HepG2 (cell line): ENCODE data around the gene DPH7. TPM values are rescaled to one million over a fixed set of nuclear protein-coding genes. Genes with fewer than 3 reads are reported as not detected.
"Not testable (repeated sequence)": the region's sequence is repeated elsewhere in the genome, so short reads cannot be mapped to it uniquely, and the experiment has no call there.

ENCODE experiments used
- ATAC-seq: fragments of 200-7000 bp; cut with Tn5 transposase; 3 replicates; pipeline ENCODE4 v1.9.1; 2020; ENCODE audit warnings: mild to moderate bottlenecking, moderate library complexity
- BruUV-seq: library from RNA; stranded (reverse); fragments of 400-500 nt; replicated peaks from 2 replicates; lab custom pipeline; 2021; lab: Mats Ljungman, UMichigan
- CTCF ChIA-PET: fragments of 300-600 bp; formaldehyde crosslinking; extraction: SDS; loops from one replicate; lab custom pipeline; 2021; ENCODE audit warnings: low total read pairs, inconsistent platforms, low intra/inter-chr PET ratio; lab: Yijun Ruan, JAX
- POLR2A ChIA-PET: fragments of 350-600 bp; sonication (Branson Sonifier 250); formaldehyde crosslinking; loops from one replicate; lab custom pipeline; 2020; ENCODE audit warnings: antibody characterized with exemption, inconsistent platforms; lab: Yijun Ruan, JAX
- DNase-seq: peaks from one replicate; pipeline ENCODE4 v3.0.0-alpha.2; 2015; ENCODE audit warnings: low spot score
- FAIRE-seq: peaks from 3 replicates; lab custom pipeline; 2011; peaks lifted over from hg19 to GRCh38; lab: Jason Lieb, UNC
- H2AFZ ChIP-seq: one replicate; pipeline ENCODE4 v1.6.1; 2011; ENCODE audit warnings: low read length, inconsistent platforms
- H3K27ac ChIP-seq: fragments of 300-600 bp; 3 replicates; pipeline ENCODE4 v1.8.0; 2011; ENCODE audit warnings: mixed run types, mild to moderate bottlenecking, mixed read lengths, low read length, inconsistent platforms; ENCODE audit not compliant: insufficient read depth; ENCODE audit errors: extremely low read length
- H3K27me3 ChIP-seq, 2 experiments: fragments of 200-600 bp in 1 of 2; 2 replicates in 1 of 2; 3 replicates in 1 of 2; pipeline versions ENCODE4 v1.6.0 to v1.8.0; 2011; ENCODE audit warnings: low read length in 2 of 2, mild to moderate bottlenecking in 2 of 2, moderate library complexity in 2 of 2, inconsistent platforms in 1 of 2; ENCODE audit not compliant: insufficient read depth in 2 of 2, control insufficient read depth in 1 of 2
- H3K36me3 ChIP-seq, 2 experiments: fragments of 200-600 bp in 1 of 2; replicated peaks in 1 of 2; 2 replicates in 1 of 2; 3 replicates in 1 of 2; pipeline versions ENCODE4 v1.5.1 to v1.8.0; 2011; ENCODE audit warnings: low read length in 2 of 2, inconsistent platforms in 1 of 2; ENCODE audit not compliant: insufficient read depth in 2 of 2, control insufficient read depth in 1 of 2
- H3K4me1 ChIP-seq: 2 replicates; pipeline ENCODE4 v1.5.1; 2012; ENCODE audit warnings: low read length, inconsistent platforms; ENCODE audit not compliant: insufficient read depth
- H3K4me2 ChIP-seq: 2 replicates; pipeline ENCODE4 v1.6.0; 2011; ENCODE audit warnings: low read depth, low read length, inconsistent platforms
- H3K4me3 ChIP-seq, 3 experiments: fragments of 200-600 bp in 1 of 3; sonication (generic), shearing (Covaris generic) in 1 of 3; replicated peaks in 1 of 3; 2 replicates each; pipeline ENCODE4 v1.5.1; 2011 to 2016; ENCODE audit warnings: low read length in 3 of 3, inconsistent platforms in 2 of 3, low read depth in 2 of 3, mild to moderate bottlenecking in 2 of 3, control low read depth in 1 of 3, mixed read lengths in 1 of 3; ENCODE audit not compliant: insufficient read depth in 1 of 3
- H3K79me2 ChIP-seq: one replicate; pipeline ENCODE4 v1.6.1; 2011; ENCODE audit warnings: low read length, inconsistent platforms; ENCODE audit not compliant: insufficient read depth
- H3K9ac ChIP-seq: 2 replicates; pipeline ENCODE4 v1.6.0; 2011; ENCODE audit warnings: mild to moderate bottlenecking, low read depth, low read length, inconsistent platforms; ENCODE audit not compliant: insufficient read depth
- H3K9me3 ChIP-seq: 2 replicates; pipeline ENCODE4 v1.5.1; 2012; ENCODE audit warnings: mild to moderate bottlenecking, low read length
- H4K20me1 ChIP-seq: 2 replicates; pipeline ENCODE4 v1.6.0; 2011; ENCODE audit warnings: inconsistent platforms, mild to moderate bottlenecking, low read length, moderate library complexity; ENCODE audit not compliant: insufficient read depth
- ARNT2 ChIP-seq: sonication (generic); formaldehyde crosslinking; IDR thresholded peaks from 2 replicates; pipeline ENCODE4 v1.8.0; 2022; ENCODE audit warnings: mild to moderate bottlenecking, low read depth, missing genetic modification reagents, moderate library complexity
- BCL3 ChIP-seq: sonication (generic); formaldehyde crosslinking; IDR thresholded peaks from 2 replicates; pipeline ENCODE4 v1.5.1; 2020; ENCODE audit warnings: mild to moderate bottlenecking, missing genetic modification reagents, moderate library complexity
- ELF3 ChIP-seq: IDR thresholded peaks from 2 replicates; pipeline ENCODE4 v1.6.1; 2016; ENCODE audit warnings: missing genetic modification reagents, missing compliant biosample characterization
- NR2F2 ChIP-seq: IDR thresholded peaks from 2 replicates; pipeline ENCODE4 v1.6.1; 2012; ENCODE audit warnings: low read depth, inconsistent platforms, borderline replicate concordance
- NR2F6 ChIP-seq, 2 experiments: IDR thresholded peaks; 2 replicates each; pipeline ENCODE4 v1.6.1; 2016; ENCODE audit warnings: antibody characterized with exemption in 1 of 2, mild to moderate bottlenecking in 1 of 2
- ONECUT2 ChIP-seq: sonication (generic); formaldehyde crosslinking; IDR thresholded peaks from 2 replicates; pipeline ENCODE4 v1.4.0; 2020; ENCODE audit warnings: missing genetic modification reagents
- SALL1 ChIP-seq: sonication (generic); formaldehyde crosslinking; IDR thresholded peaks from 2 replicates; pipeline ENCODE4 v1.8.0; 2022; ENCODE audit warnings: mild to moderate bottlenecking, missing genetic modification reagents
- SMYD3 ChIP-seq: sonication (generic); formaldehyde crosslinking; IDR thresholded peaks from 2 replicates; pipeline ENCODE4 v1.8.1; 2023; ENCODE audit warnings: mild to moderate bottlenecking, missing genetic modification reagents
- TAF15 ChIP-seq: fragments of 200-400 bp; formaldehyde crosslinking; IDR thresholded peaks from one replicate; pipeline ENCODE4 v1.6.1; 2018; ENCODE audit warnings: mild to moderate bottlenecking, low read depth, low read length; ENCODE audit not compliant: poor library complexity, severe bottlenecking
- ZBTB4 ChIP-seq: sonication (generic); formaldehyde crosslinking; IDR thresholded peaks from 2 replicates; pipeline ENCODE4 v1.4.0; 2020; ENCODE audit warnings: missing genetic modification reagents, mild to moderate bottlenecking, borderline replicate concordance
- WGBS: methylation state at CpG from one replicate; pipeline ENCODE4 v1.1.6; 2017; ENCODE audit warnings: low lambda C conversion rate; 5-methylcytosine and 5-hydroxymethylcytosine counted together
- in situ Hi-C: cut with HindIII; loops from 2 replicates; pipeline ENCODE4 v1.10.0; 2017; ENCODE audit warnings: low pct_unique_long_range_greater_than_20kb; ENCODE audit not compliant: extremely low pct_ligation_motif_present
- intact Hi-C: fragments of 100-400 bp; cut with micrococcal nuclease; formaldehyde crosslinking; loops from one replicate; pipeline ENCODE4 v1.10.0; 2022; ENCODE audit not compliant: unreplicated experiment
- polyA plus RNA-seq, 8 experiments: library from polyadenylated mRNA; depleted of rRNA in 3 of 8; stranded (reverse) in 7 of 8; unstranded in 1 of 8; fragments of >200 nt; fragmentation: Illumina TruSeq in 4 of 8; extraction: Trizol in 4 of 8; gene quantifications; 2 replicates each; pipeline versions ENCODE4 v1.2.1 to v1.2.3, GENCODE V29; 2011 to 2016; ENCODE audit warnings: low read depth in 4 of 8, missing spikeins in 1 of 8, mixed read lengths in 1 of 8; ENCODE audit not compliant: insufficient read depth in 1 of 8
- total RNA-seq, 5 experiments: library from RNA; depleted of rRNA; stranded (reverse); fragments of >200 nt; fragmentation: Illumina TruSeq; extraction: Trizol; gene quantifications; 2 replicates each; pipeline ENCODE4 v1.2.3, GENCODE V29; 2016; ENCODE audit warnings: low read depth in 1 of 5
- TF ChIP-seq, protein P1 (sequence below): sonication (generic); formaldehyde crosslinking; IDR thresholded peaks from 2 replicates; pipeline ENCODE4 v1.4.0; 2020; ENCODE audit warnings: missing genetic modification reagents, borderline replicate concordance

DPH7 gene
- total and polyA plus RNA-seq, 2 of the 13 experiments (the other 11 are each of a cell fraction or from before 2014, with no cell fraction given): 27.6 to 31.6 TPM

DNA sequence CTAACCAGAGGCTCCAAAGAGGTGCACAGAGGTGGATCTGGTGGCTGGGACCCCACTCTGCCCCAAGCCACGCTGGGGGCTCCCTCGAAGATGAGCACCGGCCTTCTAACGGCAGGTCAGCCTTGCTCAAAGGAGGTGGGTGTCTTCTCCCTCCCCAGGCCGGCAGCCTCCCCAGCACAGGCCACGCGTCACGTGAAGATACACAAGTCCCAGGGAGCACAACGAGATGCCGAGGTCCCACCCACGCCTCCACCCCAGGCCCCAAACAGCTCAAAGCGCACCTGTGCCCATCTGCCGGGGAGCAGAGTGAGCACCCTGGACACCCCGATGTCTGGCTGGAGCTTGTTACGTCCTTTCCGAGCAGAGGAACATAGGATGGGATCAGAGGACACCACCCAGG is 40.7 kb downstream of the DPH7 start:
- no peak overlapping the region for H3K9ac ChIP-seq
- no TSS peak for BruUV-seq
- no peaks in the 10 kb centered on the region for H3K36me3 ChIP-seq
- no peak overlapping the region for H2AFZ ChIP-seq
- no peak for DNase-seq
- peaks cover 13% of the 10 kb centered on the region for H3K4me1 ChIP-seq
- TF ChIP-seq NR2F6 (IDR thresholded peaks at IDR 0.05): no peak
- no peak for TF ChIP-seq NR2F6 (CRISPR knock-in tag; IDR thresholded peaks at IDR 0.05)
- TF ChIP-seq NR2F2: no peak
- TF ChIP-seq ONECUT2: no peak
- no peak for TF ChIP-seq TAF15
- TF ChIP-seq SMYD3 (CRISPR knock-in tag): no peak
- TF ChIP-seq ELF3: no peak
- TF ChIP-seq ARNT2 (CRISPR knock-in tag): no peak
- TF ChIP-seq SALL1 (CRISPR knock-in tag): no peak
- no peak for TF ChIP-seq BCL3 (CRISPR knock-in tag)
- TF ChIP-seq, protein P1, sequence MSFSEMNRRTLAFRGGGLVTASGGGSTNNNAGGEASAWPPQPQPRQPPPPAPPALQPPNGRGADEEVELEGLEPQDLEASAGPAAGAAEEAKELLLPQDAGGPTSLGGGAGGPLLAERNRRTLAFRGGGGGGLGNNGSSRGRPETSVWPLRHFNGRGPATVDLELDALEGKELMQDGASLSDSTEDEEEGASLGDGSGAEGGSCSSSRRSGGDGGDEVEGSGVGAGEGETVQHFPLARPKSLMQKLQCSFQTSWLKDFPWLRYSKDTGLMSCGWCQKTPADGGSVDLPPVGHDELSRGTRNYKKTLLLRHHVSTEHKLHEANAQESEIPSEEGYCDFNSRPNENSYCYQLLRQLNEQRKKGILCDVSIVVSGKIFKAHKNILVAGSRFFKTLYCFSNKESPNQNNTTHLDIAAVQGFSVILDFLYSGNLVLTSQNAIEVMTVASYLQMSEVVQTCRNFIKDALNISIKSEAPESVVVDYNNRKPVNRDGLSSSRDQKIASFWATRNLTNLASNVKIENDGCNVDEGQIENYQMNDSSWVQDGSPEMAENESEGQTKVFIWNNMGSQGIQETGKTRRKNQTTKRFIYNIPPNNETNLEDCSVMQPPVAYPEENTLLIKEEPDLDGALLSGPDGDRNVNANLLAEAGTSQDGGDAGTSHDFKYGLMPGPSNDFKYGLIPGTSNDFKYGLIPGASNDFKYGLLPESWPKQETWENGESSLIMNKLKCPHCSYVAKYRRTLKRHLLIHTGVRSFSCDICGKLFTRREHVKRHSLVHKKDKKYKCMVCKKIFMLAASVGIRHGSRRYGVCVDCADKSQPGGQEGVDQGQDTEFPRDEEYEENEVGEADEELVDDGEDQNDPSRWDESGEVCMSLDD (CRISPR knock-in tag): no peak
- TF ChIP-seq ZBTB4 (CRISPR knock-in tag): no peak
- in situ Hi-C loops (no loop called here), intact Hi-C loops (no loop called here)
- H3K27ac ChIP-seq: no peak overlapping the region
- H3K9me3 ChIP-seq: no peaks in the 10 kb centered on the region
- H3K79me2 ChIP-seq: no peaks in the 10 kb centered on the region
- FAIRE-seq: no peak
- no peak for ATAC-seq
- no peaks in the 10 kb centered on the region; a peak in 1 of 5 replicates for H3K27me3 ChIP-seq
- 85% methylated on average over 16 of the region's 16 CpGs for WGBS
- no peaks in the 10 kb centered on the region for H4K20me1 ChIP-seq
- CTCF ChIA-PET: no interaction called here
- no peak overlapping the region for H3K4me3 ChIP-seq
- POLR2A ChIA-PET: no interaction called here
- no peak overlapping the region for H3K4me2 ChIP-seq

GRCh38 chr9:137536594-137537131 is 42.1 kb downstream of the DPH7 start:
- in situ Hi-C loops, H4K20me1 ChIP-seq, BruUV-seq, H3K4me3 ChIP-seq, H3K27ac ChIP-seq, POLR2A ChIA-PET, H3K9me3 ChIP-seq, intact Hi-C loops, H3K27me3 ChIP-seq, CTCF ChIA-PET, DNase-seq, ATAC-seq, H3K79me2 ChIP-seq, FAIRE-seq, H3K9ac ChIP-seq, H3K36me3 ChIP-seq, H2AFZ ChIP-seq, H3K4me2 ChIP-seq: not testable (repeated sequence)
- 83% methylated on average over 16 of the region's 16 CpGs for WGBS
- peaks cover 13% of the 10 kb centered on the region for H3K4me1 ChIP-seq
